SK-N-SH (cell line): ENCODE data around the gene MRPL17. TPM values are rescaled to one million over a fixed set of nuclear protein-coding genes. Genes with fewer than 3 reads are reported as not detected.

ENCODE experiments used
- CTCF ChIA-PET: fragments of 300-600, 350-600 bp; formaldehyde crosslinking; extraction: SDS; loops from one replicate; lab custom pipeline; 2021; lab: Yijun Ruan, JAX
- POLR2A ChIA-PET: fragments of 350-600 bp; sonication (Branson Sonifier 250); formaldehyde crosslinking; extraction: SDS; loops from one replicate; lab custom pipeline; 2020; ENCODE audit warnings: antibody characterized with exemption, inconsistent platforms; lab: Yijun Ruan, JAX
- DNase-seq: peaks from one replicate; pipeline ENCODE4 v3.0.0; 2012
- H2AFZ ChIP-seq: fragments of 200-600 bp; sonication (generic); 2 replicates; pipeline ENCODE4 v1.8.1; 2016; ENCODE audit warnings: antibody characterized with exemption, mild to moderate bottlenecking, low read depth
- H3F3A ChIP-seq: fragments of 200-600 bp; sonication (generic); replicated peaks from 2 replicates; pipeline ENCODE3; 2016; ENCODE audit warnings: antibody characterized with exemption, mild to moderate bottlenecking; ENCODE audit not compliant: insufficient read depth
- H3K27ac ChIP-seq, 2 experiments: fragments of 200-500 bp in 1 of 2; fragments of 200-600 bp in 1 of 2; sonication (Bioruptor generic) in 1 of 2; sonication (generic), shearing (Covaris generic) in 1 of 2; 2 replicates each; pipeline versions ENCODE4 v1.5.1 to v1.6.1; 2014 to 2016; ENCODE audit warnings: low read depth in 2 of 2, inconsistent platforms in 1 of 2, low read length in 1 of 2, mild to moderate bottlenecking in 1 of 2, mixed read lengths in 1 of 2
- H3K27me3 ChIP-seq: fragments of 200-600 bp; sonication (generic), shearing (Covaris generic); 2 replicates; pipeline ENCODE4 v1.6.1; 2016; ENCODE audit warnings: mixed run types; ENCODE audit not compliant: insufficient read depth
- H3K36me3 ChIP-seq, 2 experiments: fragments of 200-500 bp in 1 of 2; fragments of 200-600 bp in 1 of 2; sonication (Bioruptor generic) in 1 of 2; sonication (generic) in 1 of 2; replicated peaks in 1 of 2; 2 replicates each; pipeline versions ENCODE3 to v1.5.1; 2014 to 2016; ENCODE audit warnings: low read length in 1 of 2, mild to moderate bottlenecking in 1 of 2; ENCODE audit not compliant: insufficient read depth in 2 of 2, control insufficient read depth in 1 of 2
- H3K4me1 ChIP-seq, 2 experiments: fragments of 200-500 bp in 1 of 2; fragments of 200-600 bp in 1 of 2; sonication (Bioruptor generic) in 1 of 2; sonication (generic), shearing (Covaris generic) in 1 of 2; 2 replicates each; pipeline versions ENCODE4 v1.5.1 to v1.6.1; 2014 to 2016; ENCODE audit warnings: low read depth in 1 of 2, low read length in 1 of 2, mixed run types in 1 of 2; ENCODE audit not compliant: insufficient read depth in 2 of 2, control insufficient read depth in 1 of 2
- H3K4me2 ChIP-seq: fragments of 200-600 bp; sonication (generic), shearing (Covaris generic); 2 replicates; pipeline ENCODE4 v1.6.1; 2017; ENCODE audit warnings: mixed run types
- H3K4me3 ChIP-seq, 2 experiments: fragments of 200-500 bp in 1 of 2; fragments of 200-600 bp in 1 of 2; sonication (Bioruptor generic) in 1 of 2; sonication (generic), shearing (Covaris generic) in 1 of 2; 2 replicates each; pipeline versions ENCODE4 v1.5.1 to v1.8.1; 2014 to 2016; ENCODE audit warnings: low read depth in 2 of 2, inconsistent platforms in 1 of 2, low read length in 1 of 2, mild to moderate bottlenecking in 1 of 2, mixed read lengths in 1 of 2, moderate library complexity in 1 of 2
- H3K79me2 ChIP-seq: fragments of 200-600 bp; sonication (generic); 2 replicates; pipeline ENCODE4 v1.8.1; 2017; ENCODE audit warnings: mild to moderate bottlenecking; ENCODE audit not compliant: insufficient read depth
- H3K9ac ChIP-seq: fragments of 200-600 bp; sonication (generic); 2 replicates; pipeline ENCODE4 v1.6.1; 2017; ENCODE audit warnings: mixed run types
- H3K9me2 ChIP-seq: fragments of 200-600 bp; sonication (generic); 2 replicates; pipeline ENCODE4 v1.6.1; 2017; ENCODE audit warnings: mixed run types
- H3K9me3 ChIP-seq: fragments of 200-600 bp; sonication (generic); 2 replicates; pipeline ENCODE4 v1.6.1; 2017; ENCODE audit warnings: mixed run types, mild to moderate bottlenecking, moderate library complexity
- H4K20me1 ChIP-seq: fragments of 200-600 bp; sonication (generic); 2 replicates; pipeline ENCODE4 v1.6.1; 2017; ENCODE audit warnings: mild to moderate bottlenecking, mixed run types; ENCODE audit not compliant: insufficient read depth
- CTCF ChIP-seq: fragments of 200-600 bp; sonication (generic); IDR thresholded peaks from 2 replicates; pipeline ENCODE4 v1.6.1; 2017; ENCODE audit warnings: antibody characterized with exemption, mild to moderate bottlenecking, moderate library complexity
- ELF1 ChIP-seq: IDR thresholded peaks from 2 replicates; pipeline ENCODE4 v1.4.0; 2012
- EZH2phosphoT487 ChIP-seq: fragments of 200-600 bp; sonication (generic); IDR thresholded peaks from 2 replicates; pipeline ENCODE4 v1.6.1; 2017; ENCODE audit warnings: low read depth, mixed run types, mild to moderate bottlenecking, antibody characterized with exemption, moderate library complexity, borderline replicate concordance
- FOSL2 ChIP-seq: IDR thresholded peaks from 2 replicates; pipeline ENCODE4 v1.4.0; 2012; ENCODE audit warnings: low read depth, mild to moderate bottlenecking, moderate library complexity, borderline replicate concordance
- FOXM1 ChIP-seq: IDR thresholded peaks from 2 replicates; pipeline ENCODE4 v1.4.0; 2012; ENCODE audit warnings: low read depth, mild to moderate bottlenecking
- GABPA ChIP-seq: IDR thresholded peaks from 2 replicates; pipeline ENCODE4 v1.4.0; 2012; ENCODE audit warnings: low read depth, mild to moderate bottlenecking
- JUND ChIP-seq: IDR thresholded peaks from 2 replicates; pipeline ENCODE4 v1.4.0; 2012
- MAX ChIP-seq: IDR thresholded peaks from 2 replicates; pipeline ENCODE4 v1.4.0; 2012; ENCODE audit warnings: low read depth
- NFIC ChIP-seq: IDR thresholded peaks from 2 replicates; pipeline ENCODE4 v1.4.0; 2012; ENCODE audit warnings: borderline replicate concordance
- RCOR1 ChIP-seq: fragments of 150-350 bp; IDR thresholded peaks from 2 replicates; pipeline ENCODE4 v1.6.1; 2017; ENCODE audit warnings: antibody characterized with exemption, low read length
- REST ChIP-seq: IDR thresholded peaks from 2 replicates; pipeline ENCODE4 v1.6.1; 2012; ENCODE audit warnings: mild to moderate bottlenecking, low read depth, low read length, moderate library complexity
- RFX5 ChIP-seq: IDR thresholded peaks from 2 replicates; pipeline ENCODE4 v1.6.1; 2012; ENCODE audit warnings: mild to moderate bottlenecking, improper control_type of control experiment, low read length
- RXRA ChIP-seq: IDR thresholded peaks from 2 replicates; pipeline ENCODE4 v1.4.0; 2012; ENCODE audit warnings: low read depth, mild to moderate bottlenecking, borderline replicate concordance
- USF1 ChIP-seq: IDR thresholded peaks from 2 replicates; pipeline ENCODE4 v1.4.0; 2012; ENCODE audit warnings: low read depth, borderline replicate concordance
- WGBS: methylation state at CpG from one replicate; pipeline ENCODE4 v1.1.6; 2017; ENCODE audit warnings: low lambda C conversion rate; 5-methylcytosine and 5-hydroxymethylcytosine counted together
- polyA plus RNA-seq, 3 experiments: library from polyadenylated mRNA; depleted of rRNA; stranded (reverse); fragments of >200 nt; gene quantifications; 2 replicates each; pipeline ENCODE4 v1.2.3, GENCODE V29; 2012

Gene MRPL17
- polyA plus RNA-seq, 1 of the 3 experiments (the other 2 are of a cell fraction), result 88.6 TPM

GRCh38 chr11:6674862-6675261, 8.3 kb downstream of the MRPL17 start:
- Histone ChIP-seq H3F3A (no peaks in the 10 kb centered on the region), H3K27ac (no peak overlapping the region), H4K20me1 (no peaks in the 10 kb centered on the region), H2AFZ (no peak overlapping the region), H3K4me1 (no peaks in the 10 kb centered on the region), H3K9me2 (no peaks in the 10 kb centered on the region), H3K9ac (no peak overlapping the region), H3K36me3 (peaks cover 4 to 9% of the 10 kb centered on the region in 2 experiments), H3K4me2 (no peak overlapping the region), H3K79me2 (peaks cover 2% of the 10 kb centered on the region; the same call in 1 of the 2 replicates), H3K27me3 (no peaks in the 10 kb centered on the region), H3K9me3 (no peaks in the 10 kb centered on the region), H3K4me3 (no peak overlapping the region)
- WGBS, result 79% methylated on average over 4 of the region's 4 CpGs
- TF ChIP-seq RFX5 (no peak), CTCF (no peak), EZH2phosphoT487 (no peak), RCOR1 (no peak)
- CTCF ChIA-PET, result interaction anchor here (1.0 kb wide), 1 partner anchor 144 kb away, joined by 3 read pairs; no protein-coding TSS in a partner anchor
- POLR2A ChIA-PET, result no interaction called here
- no peak for DNase-seq

- Histone ChIP-seq H3K9me3 (no peaks in the 10 kb centered on the region), H3K27ac (no peak overlapping the region), H3K4me2 (no peak overlapping the region)
- CTCF ChIA-PET, result interaction anchor here (1.0 to 3.9 kb wide), 3 partner anchors 9 to 143 kb away, joined by 3 to 19 read pairs (median 4); partner anchors contain the start of gene MRPL17
- no peak for DNase-seq
- TF ChIP-seq EZH2phosphoT487 (no peak), GABPA (no peak), FOSL2 (no peak), REST (no peak), JUND (no peak), RXRA (no peak), ELF1 (no peak), NFIC (no peak), MAX (no peak), FOXM1 (no peak), USF1 (no peak), RCOR1 (no peak)
- TF ChIP-seq, all 33 proteins: peak for 0
- peaks cover 2% of the 10 kb centered on the region in 2 experiments for H3K36me3 ChIP-seq
- no peaks in the 10 kb centered on the region for H4K20me1 ChIP-seq
- no peak overlapping the region for H2AFZ ChIP-seq
- no peaks in the 10 kb centered on the region for H3K9me2 ChIP-seq
- WGBS, result 97% methylated on average over 1 of the region's 1 CpG
- no peaks in the 10 kb centered on the region for H3K79me2 ChIP-seq
- H3K4me3 ChIP-seq, result no peak overlapping the region
- no peak overlapping the region for H3K9ac ChIP-seq
- no peaks in the 10 kb centered on the region for H3K27me3 ChIP-seq
- no peaks in the 10 kb centered on the region for H3K4me1 ChIP-seq
- POLR2A ChIA-PET, result no interaction called here
- H3F3A ChIP-seq, result no peaks in the 10 kb centered on the region
These were observed 8.9 kb downstream of the MRPL17 start for GRCh38 chr11:6674219-6674597.
